Subcutaneous adipose tissue (tissue), 4 donors: ENCODE data around the gene RBBP8. TPM values are rescaled to one million over a fixed set of nuclear protein-coding genes. Genes with fewer than 3 reads are reported as not detected.

Source experiments
- total RNA-seq, 4 donors: library from RNA; depleted of rRNA; stranded (reverse); fragments of >200 nt; gene quantifications; one replicate each; pipeline ENCODE4 v1.1.0, GENCODE V29; 2016
- TF ChIP-seq, protein P1 (sequence below): fragments of 450-650 bp; IDR thresholded peaks from one replicate; pipeline ENCODE4 v1.5.1; 2016; ENCODE audit warnings: low read depth, mild to moderate bottlenecking, control low read depth, antibody characterized with exemption, moderate library complexity

RBBP8 gene
- total RNA-seq, result 10 to 100 TPM; 13.0 to 43.7 (median 23.6) TPM

GRCh38 chr18:22933206-22933965 lies at the start of gene RBBP8:
TSS of gene RBBP8 (plus strand) at chr18:22933328. CDS start at chr18:22936852, 3,524 bp downstream.
- TF ChIP-seq, protein P1, sequence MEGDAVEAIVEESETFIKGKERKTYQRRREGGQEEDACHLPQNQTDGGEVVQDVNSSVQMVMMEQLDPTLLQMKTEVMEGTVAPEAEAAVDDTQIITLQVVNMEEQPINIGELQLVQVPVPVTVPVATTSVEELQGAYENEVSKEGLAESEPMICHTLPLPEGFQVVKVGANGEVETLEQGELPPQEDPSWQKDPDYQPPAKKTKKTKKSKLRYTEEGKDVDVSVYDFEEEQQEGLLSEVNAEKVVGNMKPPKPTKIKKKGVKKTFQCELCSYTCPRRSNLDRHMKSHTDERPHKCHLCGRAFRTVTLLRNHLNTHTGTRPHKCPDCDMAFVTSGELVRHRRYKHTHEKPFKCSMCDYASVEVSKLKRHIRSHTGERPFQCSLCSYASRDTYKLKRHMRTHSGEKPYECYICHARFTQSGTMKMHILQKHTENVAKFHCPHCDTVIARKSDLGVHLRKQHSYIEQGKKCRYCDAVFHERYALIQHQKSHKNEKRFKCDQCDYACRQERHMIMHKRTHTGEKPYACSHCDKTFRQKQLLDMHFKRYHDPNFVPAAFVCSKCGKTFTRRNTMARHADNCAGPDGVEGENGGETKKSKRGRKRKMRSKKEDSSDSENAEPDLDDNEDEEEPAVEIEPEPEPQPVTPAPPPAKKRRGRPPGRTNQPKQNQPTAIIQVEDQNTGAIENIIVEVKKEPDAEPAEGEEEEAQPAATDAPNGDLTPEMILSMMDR, result no peak

DNA sequence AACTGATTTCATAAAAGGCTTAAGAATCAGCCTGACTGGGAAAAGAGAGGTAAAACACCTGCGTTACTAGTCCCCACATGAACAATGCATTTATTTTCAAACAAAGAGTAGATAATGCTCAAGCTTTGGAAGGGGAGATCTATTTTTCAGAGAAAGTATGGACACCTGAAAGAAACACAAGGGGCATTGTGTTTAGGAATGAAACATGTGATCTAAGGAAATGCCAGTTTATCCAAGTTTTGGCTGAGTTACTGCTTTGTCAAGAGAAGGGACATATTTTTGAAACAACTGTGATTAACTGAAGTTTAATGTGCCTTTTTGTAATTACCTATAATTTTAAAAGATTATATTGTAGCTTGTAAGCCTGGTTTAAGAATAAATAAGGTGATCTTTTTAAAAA lies 49.3 kb upstream of the RBBP8 start:
- TF ChIP-seq, protein P1, result no peak

- TF ChIP-seq, protein P1, result no peak
Observed at GRCh38 chr18:22899421-22899820, 33.7 kb upstream of the RBBP8 start.

GRCh38 chr18:22900558-22901238 lies 32.4 kb upstream of the RBBP8 start:
- TF ChIP-seq, protein P1, result no peak

GRCh38 chr18:22902093-22902492 lies 31.0 kb upstream of the RBBP8 start:
- TF ChIP-seq, protein P1, result no peak

GRCh38 chr18:22912149-22912548 lies 21.0 kb upstream of the RBBP8 start:
- TF ChIP-seq, protein P1, result no peak

DNA sequence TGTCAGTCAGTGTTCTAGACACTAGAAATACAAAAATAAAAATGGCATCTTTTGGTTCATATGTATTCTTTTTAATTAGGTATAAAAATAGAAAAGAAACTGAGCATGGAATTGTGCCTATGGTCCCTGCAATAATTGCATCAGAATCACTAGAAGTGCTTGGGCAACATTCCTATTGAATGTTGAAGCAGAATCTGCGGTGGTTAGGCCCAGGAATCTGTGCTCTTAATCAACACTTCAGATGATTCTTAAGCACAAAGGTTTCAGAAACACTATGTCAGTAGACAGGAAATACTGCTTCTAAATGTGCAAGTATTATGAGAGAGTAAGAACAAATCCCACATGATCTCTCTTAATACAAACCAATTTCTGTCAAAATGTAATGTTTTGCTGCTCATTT lies 20.3 kb upstream of the RBBP8 start:
- TF ChIP-seq, protein P1, result no peak
